ENCODE measurements around the gene RAB3IL1.

GRCh38 chr11:61902313-61902712 is 15.1 kb downstream of the RAB3IL1 start:
- TF ChIP-seq, protein P1, sequence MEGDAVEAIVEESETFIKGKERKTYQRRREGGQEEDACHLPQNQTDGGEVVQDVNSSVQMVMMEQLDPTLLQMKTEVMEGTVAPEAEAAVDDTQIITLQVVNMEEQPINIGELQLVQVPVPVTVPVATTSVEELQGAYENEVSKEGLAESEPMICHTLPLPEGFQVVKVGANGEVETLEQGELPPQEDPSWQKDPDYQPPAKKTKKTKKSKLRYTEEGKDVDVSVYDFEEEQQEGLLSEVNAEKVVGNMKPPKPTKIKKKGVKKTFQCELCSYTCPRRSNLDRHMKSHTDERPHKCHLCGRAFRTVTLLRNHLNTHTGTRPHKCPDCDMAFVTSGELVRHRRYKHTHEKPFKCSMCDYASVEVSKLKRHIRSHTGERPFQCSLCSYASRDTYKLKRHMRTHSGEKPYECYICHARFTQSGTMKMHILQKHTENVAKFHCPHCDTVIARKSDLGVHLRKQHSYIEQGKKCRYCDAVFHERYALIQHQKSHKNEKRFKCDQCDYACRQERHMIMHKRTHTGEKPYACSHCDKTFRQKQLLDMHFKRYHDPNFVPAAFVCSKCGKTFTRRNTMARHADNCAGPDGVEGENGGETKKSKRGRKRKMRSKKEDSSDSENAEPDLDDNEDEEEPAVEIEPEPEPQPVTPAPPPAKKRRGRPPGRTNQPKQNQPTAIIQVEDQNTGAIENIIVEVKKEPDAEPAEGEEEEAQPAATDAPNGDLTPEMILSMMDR (IDR thresholded peaks at IDR 0.05), result no peak
- TF ChIP-seq POLR2A (IDR thresholded peaks at IDR 0.05), result no peak

Data from stomach (tissue), 4 donors.